Right lobe of liver (tissue), 4 donors: ENCODE results near the gene FBXL2.

Experiments used
- POLR2A ChIP-seq: fragments of 450-650 bp; IDR thresholded peaks from one replicate; pipeline ENCODE4 v1.6.1; 2017; ENCODE audit warnings: antibody characterized with exemption, mild to moderate bottlenecking
- TF ChIP-seq, protein P1 (sequence below), 4 donors: fragments of 200-600 bp in 3 of 4; fragments of 450-650 bp in 1 of 4; IDR thresholded peaks; one replicate each; pipeline versions ENCODE4 v1.5.1 to v1.8.0; 2016 to 2022; ENCODE audit warnings: antibody characterized with exemption in 4 of 4, mild to moderate bottlenecking in 2 of 4
- donor health status: DM: no; HTN: no; CAD: no.
- donor health status: DM: no; HTN: no; CAD: no.
- donor health status: DM: no; HTN: yes; CAD: no.

DNA sequence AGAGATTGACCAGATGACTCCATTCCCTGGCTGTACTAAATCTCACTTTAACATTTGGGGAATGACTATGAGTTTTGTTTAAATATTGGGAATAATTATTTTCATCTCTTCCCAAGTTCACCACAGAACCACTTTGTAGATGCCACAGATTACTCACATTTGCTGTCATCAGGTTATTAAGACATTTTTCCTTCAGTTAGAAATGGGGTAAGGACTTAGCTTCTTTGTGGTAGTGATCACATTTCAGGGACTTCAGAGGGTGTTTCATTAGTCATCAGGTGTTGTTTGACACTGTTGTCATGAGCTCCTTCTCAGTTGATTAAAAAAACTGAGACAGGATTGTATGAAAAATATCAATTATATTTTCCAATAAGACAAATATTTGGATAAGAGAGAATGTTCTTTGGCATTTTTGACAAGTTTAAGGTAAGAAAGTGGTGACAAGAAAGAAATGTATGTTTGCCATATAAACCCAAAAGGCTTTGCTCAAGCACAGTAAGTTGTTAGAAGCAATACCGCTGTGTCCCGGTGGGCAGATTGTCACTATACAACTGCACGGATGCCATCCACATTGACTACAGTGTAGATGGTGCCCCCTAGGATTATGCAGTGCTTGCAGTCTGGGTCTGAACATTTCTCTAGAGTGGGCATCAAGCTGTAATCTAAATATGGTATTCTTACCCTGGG is 22.3 kb downstream of the FBXL2 start:
- TF ChIP-seq, protein P1, sequence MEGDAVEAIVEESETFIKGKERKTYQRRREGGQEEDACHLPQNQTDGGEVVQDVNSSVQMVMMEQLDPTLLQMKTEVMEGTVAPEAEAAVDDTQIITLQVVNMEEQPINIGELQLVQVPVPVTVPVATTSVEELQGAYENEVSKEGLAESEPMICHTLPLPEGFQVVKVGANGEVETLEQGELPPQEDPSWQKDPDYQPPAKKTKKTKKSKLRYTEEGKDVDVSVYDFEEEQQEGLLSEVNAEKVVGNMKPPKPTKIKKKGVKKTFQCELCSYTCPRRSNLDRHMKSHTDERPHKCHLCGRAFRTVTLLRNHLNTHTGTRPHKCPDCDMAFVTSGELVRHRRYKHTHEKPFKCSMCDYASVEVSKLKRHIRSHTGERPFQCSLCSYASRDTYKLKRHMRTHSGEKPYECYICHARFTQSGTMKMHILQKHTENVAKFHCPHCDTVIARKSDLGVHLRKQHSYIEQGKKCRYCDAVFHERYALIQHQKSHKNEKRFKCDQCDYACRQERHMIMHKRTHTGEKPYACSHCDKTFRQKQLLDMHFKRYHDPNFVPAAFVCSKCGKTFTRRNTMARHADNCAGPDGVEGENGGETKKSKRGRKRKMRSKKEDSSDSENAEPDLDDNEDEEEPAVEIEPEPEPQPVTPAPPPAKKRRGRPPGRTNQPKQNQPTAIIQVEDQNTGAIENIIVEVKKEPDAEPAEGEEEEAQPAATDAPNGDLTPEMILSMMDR (IDR thresholded peaks at IDR 0.05) = no peak
- no peak for TF ChIP-seq POLR2A
